HG02588 (cell line): ENCODE results near the gene KRTAP5-8.
"Not testable (repeated sequence)": the region's sequence is repeated elsewhere in the genome, so short reads cannot be mapped to it uniquely, and the experiment has no call there.

Experiments used
- ATAC-seq: cut with Tn5 transposase; IDR thresholded peaks from one replicate; pipeline ENCODE4 v1.9.1; 2021; ENCODE audit warnings: mild to moderate bottlenecking, moderate library complexity; ENCODE audit not compliant: unreplicated experiment

KRTAP5-8 gene

GRCh38 chr11:71542879-71543777, 5.3 kb downstream of the KRTAP5-8 start:
- ATAC-seq, result no peak

GRCh38 chr11:71543866-71544265, 6.0 kb downstream of the KRTAP5-8 start:
- no peak for ATAC-seq

GRCh38 chr11:71544525-71545214, 6.8 kb downstream of the KRTAP5-8 start:
- ATAC-seq, result no peak

- ATAC-seq, result no peak
These were observed 7.7 kb downstream of the KRTAP5-8 start for GRCh38 chr11:71545405-71545966.

- no peak for ATAC-seq
These were observed 10.3 kb downstream of the KRTAP5-8 start, which contains the start of gene KRTAP5-9 for GRCh38 chr11:71548120-71548519. KRTAP5-9 (plus strand) TSS chr11:71548420; CDS start chr11:71548658, 238 bp downstream.

GRCh38 chr11:71548716-71549151, 10.9 kb downstream of the KRTAP5-8 start:
- ATAC-seq, result no peak

- ATAC-seq, result no peak
These were observed 13.9 kb downstream of the KRTAP5-8 start for GRCh38 chr11:71551711-71552110.

- ATAC-seq, result no peak
These were observed 17.2 kb downstream of the KRTAP5-8 start for GRCh38 chr11:71554996-71555395.

GRCh38 chr11:71555508-71555907, 17.7 kb downstream of the KRTAP5-8 start:
- ATAC-seq, result no peak

- no peak for ATAC-seq
These were observed 18.2 kb downstream of the KRTAP5-8 start for GRCh38 chr11:71556018-71556417.

- ATAC-seq, result no peak
These were observed 19.4 kb downstream of the KRTAP5-8 start for GRCh38 chr11:71557257-71557656.

GRCh38 chr11:71558996-71559395, 21.2 kb downstream of the KRTAP5-8 start:
- no peak for ATAC-seq

- no peak for ATAC-seq
These were observed 24.3 kb downstream of the KRTAP5-8 start for GRCh38 chr11:71562120-71562519.

- no peak for ATAC-seq
These were observed 25.6 kb downstream of the KRTAP5-8 start for GRCh38 chr11:71563406-71563805.

GRCh38 chr11:71564430-71564829, 26.6 kb downstream of the KRTAP5-8 start:
- ATAC-seq, result no peak

- no peak for ATAC-seq
These were observed 27.4 kb downstream of the KRTAP5-8 start, which contains the start of gene KRTAP5-10 for GRCh38 chr11:71565263-71565662. KRTAP5-10 (plus strand) TSS chr11:71565563; CDS start chr11:71565588, 25 bp downstream.

GRCh38 chr11:71566081-71566620, 28.3 kb downstream of the KRTAP5-8 start:
- no peak for ATAC-seq

- not testable (repeated sequence) for ATAC-seq
These were observed 29.1 kb downstream of the KRTAP5-8 start for GRCh38 chr11:71566626-71567599.

GRCh38 chr11:71567633-71568032, 29.8 kb downstream of the KRTAP5-8 start:
- ATAC-seq, result not testable (repeated sequence)
